CD14-positive monocyte (primary cell): Measurements from ENCODE around the gene MKKS. TPM values are rescaled to one million over a fixed set of nuclear protein-coding genes. Genes with fewer than 3 reads are reported as not detected.

ENCODE experiments used
- DNase-seq, 3 donors: peaks; one replicate each; pipeline ENCODE4 v3.0.0-alpha.2; 2011 to 2022
- H2AFZ ChIP-seq: 2 replicates; pipeline ENCODE4 v1.6.0; 2012; ENCODE audit warnings: mild to moderate bottlenecking, low read depth, low read length, inconsistent platforms; ENCODE audit not compliant: insufficient read depth, poor library complexity, severe bottlenecking
- H3K27ac ChIP-seq, 2 donors: 1 replicate in 1 of 2; 2 replicates in 1 of 2; pipeline ENCODE4 v1.5.1; 2012 to 2013; ENCODE audit warnings: low read length in 2 of 2, control low read depth in 1 of 2, inconsistent platforms in 1 of 2, low read depth in 1 of 2, mild to moderate bottlenecking in 1 of 2
- H3K27me3 ChIP-seq, 2 donors: one replicate each; pipeline versions ENCODE4 v1.6.0 to v1.6.1; 2011 to 2013; ENCODE audit warnings: low read length in 2 of 2; ENCODE audit not compliant: control insufficient read depth in 2 of 2, insufficient read depth in 2 of 2
- H3K36me3 ChIP-seq, 2 donors: replicated peaks in 1 of 2; 1 replicate in 1 of 2; 2 replicates in 1 of 2; pipeline versions ENCODE4 v1.5.1 to v1.6.1; 2012 to 2013; ENCODE audit warnings: low read length in 2 of 2, control low read depth in 1 of 2, inconsistent platforms in 1 of 2, mild to moderate bottlenecking in 1 of 2; ENCODE audit not compliant: insufficient read depth in 2 of 2, control insufficient read depth in 1 of 2
- H3K4me1 ChIP-seq, 2 donors: 1 replicate in 1 of 2; 2 replicates in 1 of 2; pipeline versions ENCODE4 v1.5.1 to v1.6.1; 2012 to 2013; ENCODE audit warnings: low read length in 2 of 2, control low read depth in 1 of 2, inconsistent platforms in 1 of 2, mild to moderate bottlenecking in 1 of 2, moderate library complexity in 1 of 2; ENCODE audit not compliant: insufficient read depth in 2 of 2, control insufficient read depth in 1 of 2
- H3K4me2 ChIP-seq: replicated peaks from 2 replicates; pipeline ENCODE3; 2012; ENCODE audit warnings: low read length, moderate library complexity, mild to moderate bottlenecking; ENCODE audit not compliant: poor library complexity, severe bottlenecking; ENCODE audit errors: extremely low read depth
- H3K4me3 ChIP-seq, 3 experiments: fragments of 200-600 bp in 1 of 3; sonication (generic) in 1 of 3; replicated peaks in 1 of 3; 1 replicate in 2 of 3; 2 replicates in 1 of 3; pipeline ENCODE4 v1.5.1; 2011 to 2013; ENCODE audit warnings: low read length in 3 of 3, mild to moderate bottlenecking in 3 of 3, control low read depth in 2 of 3, low read depth in 2 of 3, inconsistent platforms in 1 of 3, moderate library complexity in 1 of 3
- H3K79me2 ChIP-seq: 2 replicates; pipeline ENCODE4 v1.6.0; 2012; ENCODE audit warnings: mild to moderate bottlenecking, control low read depth, inconsistent platforms, low read length, moderate library complexity; ENCODE audit not compliant: insufficient read depth
- H3K9ac ChIP-seq: 2 replicates; pipeline ENCODE4 v1.6.0; 2017; ENCODE audit warnings: low read length, mild to moderate bottlenecking; ENCODE audit not compliant: insufficient read depth, poor library complexity, severe bottlenecking
- H3K9me3 ChIP-seq, 2 donors: replicated peaks in 1 of 2; 1 replicate in 1 of 2; 2 replicates in 1 of 2; pipeline versions ENCODE4 v1.5.1 to v1.6.1; 2012 to 2013; ENCODE audit warnings: low read length in 2 of 2, control low read depth in 1 of 2; ENCODE audit not compliant: control insufficient read depth in 1 of 2, insufficient read depth in 1 of 2
- H4K20me1 ChIP-seq: 2 replicates; pipeline ENCODE4 v1.6.0; 2012; ENCODE audit warnings: mild to moderate bottlenecking, low read length, control low read depth, moderate library complexity; ENCODE audit not compliant: insufficient read depth
- H3K27ac Mint-ChIP-seq, 7 donors: one replicate each; pipeline ENCODE4 v1.8.0; 2020; ENCODE audit warnings: mild to moderate bottlenecking in 7 of 7, mixed read lengths in 7 of 7, moderate library complexity in 6 of 7, inconsistent platforms in 2 of 7
- H3K27me3 Mint-ChIP-seq, 3 donors: one replicate each; pipeline ENCODE4 v1.8.0; 2021 to 2022; ENCODE audit warnings: low read depth in 3 of 3, mild to moderate bottlenecking in 3 of 3, mixed read lengths in 3 of 3, moderate library complexity in 3 of 3, inconsistent platforms in 1 of 3
- H3K36me3 Mint-ChIP-seq, 2 donors: one replicate each; pipeline ENCODE4 v1.8.0; 2020; ENCODE audit warnings: mixed read lengths in 2 of 2, inconsistent platforms in 1 of 2, mild to moderate bottlenecking in 1 of 2
- H3K4me1 Mint-ChIP-seq: one replicate; pipeline ENCODE4 v1.8.0; 2020; ENCODE audit warnings: mild to moderate bottlenecking, mixed read lengths
- H3K4me3 Mint-ChIP-seq, 2 donors: one replicate each; pipeline ENCODE4 v1.8.0; 2020; ENCODE audit warnings: mild to moderate bottlenecking in 2 of 2, mixed read lengths in 2 of 2, moderate library complexity in 1 of 2
- H3K9me3 Mint-ChIP-seq, 7 donors: one replicate each; pipeline ENCODE4 v1.8.0; 2020 to 2022; ENCODE audit warnings: mixed read lengths in 7 of 7, mild to moderate bottlenecking in 6 of 7, moderate library complexity in 6 of 7, inconsistent platforms in 2 of 7
- CTCF ChIP-seq: fragments of 200-600 bp; IDR thresholded peaks from one replicate; pipeline ENCODE4 v1.8.0; 2022; ENCODE audit warnings: antibody characterized with exemption, mild to moderate bottlenecking
- WGBS: methylation state at CpG from one replicate; pipeline ENCODE4 v1.1.5; 2013; ENCODE audit warnings: missing lambda C conversion rate; ENCODE audit not compliant: insufficient coverage; 5-methylcytosine and 5-hydroxymethylcytosine counted together
- intact Hi-C, 2 donors: fragments of 100-400 bp; cut with micrococcal nuclease; formaldehyde crosslinking; loops; one replicate each; pipeline versions ENCODE4 v1.15.0 to v1.15.1; 2023
- polyA plus RNA-seq, 3 donors: library from polyadenylated mRNA; depleted of rRNA in 1 of 3; unstranded in 2 of 3; stranded (reverse) in 1 of 3; fragments of 300-500 nt in 2 of 3; fragments of >200 nt in 1 of 3; fragmentation: Illumina TruSeq in 2 of 3; gene quantifications; 1 replicate in 2 of 3; 2 replicates in 1 of 3; pipeline ENCODE4 v1.2.3, GENCODE V29; 2012 to 2021

Gene MKKS
- polyA plus RNA-seq, 3 donors = 4.8 to 34.6 (median 31.8) TPM

- no peak for DNase-seq
- H3K36me3 ChIP-seq = peaks cover 0 to 7% of the 10 kb centered on the region in 2 donors
- no peak for TF ChIP-seq CTCF
- Mint-ChIP-seq H3K27me3 (peaks cover 0 to 2% (median 0%) of the 10 kb centered on the region in 3 donors), H3K9me3 (peaks cover 13 to 33% (median 19%) of the 10 kb centered on the region in 7 donors), H3K4me3 (no peak overlapping the region), H3K4me1 (peaks cover 21% of the 10 kb centered on the region), H3K36me3 (peaks cover 32 to 52% of the 10 kb centered on the region in 2 donors), H3K27ac (peak overlapping the region in 1 of 7 donors; percentile 64)
- peaks cover 0 to 4% of the 10 kb centered on the region in 2 donors for H3K4me1 ChIP-seq
- no peak overlapping the region for H3K9ac ChIP-seq
- H4K20me1 ChIP-seq = no peaks in the 10 kb centered on the region
- no peak overlapping the region for H3K4me3 ChIP-seq
- no peak overlapping the region for H3K4me2 ChIP-seq
- no peak overlapping the region for H2AFZ ChIP-seq
- intact Hi-C loops = no loop called here
- H3K9me3 ChIP-seq = peaks cover 10 to 19% of the 10 kb centered on the region in 2 donors
- 100% methylated on average over 1 of the region's 2 CpGs for WGBS
- H3K79me2 ChIP-seq = peaks cover 42% of the 10 kb centered on the region
- H3K27ac ChIP-seq = no peak overlapping the region
- H3K27me3 ChIP-seq = no peaks in the 10 kb centered on the region
Measured at GRCh38 chr20:10461495-10461894, 27.5 kb upstream of the MKKS start.

GRCh38 chr20:10454151-10454750 lies 20.2 kb upstream of the MKKS start:
- Mint-ChIP-seq H3K4me3 (peak overlapping the region in 1 of 2 donors; percentile 85), H3K36me3 (peaks cover 15 to 20% of the 10 kb centered on the region in 2 donors), H3K4me1 (peaks cover 31% of the 10 kb centered on the region), H3K9me3 (peaks cover 4 to 18% (median 7%) of the 10 kb centered on the region in 7 donors), H3K27me3 (no peaks in the 10 kb centered on the region), H3K27ac (peak overlapping the region; percentile 74 to 97 (median 94))
- no peak for DNase-seq
- Histone ChIP-seq H3K79me2 (peaks cover 71% of the 10 kb centered on the region), H3K27me3 (no peaks in the 10 kb centered on the region), H2AFZ (peak overlapping the region; percentile 64), H3K4me1 (peaks cover 31 to 36% of the 10 kb centered on the region in 2 donors), H3K9ac (no peak overlapping the region), H4K20me1 (no peaks in the 10 kb centered on the region), H3K4me3 (peak overlapping the region in 1 of 3 experiments; percentile 56), H3K9me3 (peaks cover 0 to 3% of the 10 kb centered on the region in 2 donors), H3K4me2 (peak overlapping the region; percentile 72), H3K36me3 (peaks cover 0 to 7% of the 10 kb centered on the region in 2 donors), H3K27ac (peak overlapping the region; percentile 24 to 71)
- intact Hi-C loops = no loop called here
- no peak for TF ChIP-seq CTCF
